GM12892 (cell line): ENCODE results near the gene OR8J3.

Experiments
- POLR2A ChIP-seq: IDR thresholded peaks from 2 replicates; pipeline ENCODE4 v1.6.1; 2011; ENCODE audit warnings: low read depth, low read length, control low read depth
- POLR2AphosphoS5 ChIP-seq: IDR thresholded peaks from 2 replicates; pipeline ENCODE4 v1.6.1; 2011; ENCODE audit warnings: low read depth, low read length, control low read depth
- TAF1 ChIP-seq: IDR thresholded peaks from 2 replicates; pipeline ENCODE4 v1.6.1; 2011; ENCODE audit warnings: low read depth, mild to moderate bottlenecking, control low read depth, low read length, borderline replicate concordance

- no peak for TF ChIP-seq TAF1
- TF ChIP-seq POLR2A: no peak
- TF ChIP-seq POLR2AphosphoS5: no peak
Observed at GRCh38 chr11:56103210-56103737, 36.7 kb downstream of the OR8J3 start, which contains the start of gene OR8H2.
